Prostate gland (tissue), 2 donors: ENCODE data around the gene GNLY. TPM values are rescaled to one million over a fixed set of nuclear protein-coding genes. Genes with fewer than 3 reads are reported as not detected.

Experiments
- DNase-seq: peaks from one replicate; pipeline ENCODE4 v3.0.0-alpha.2; 2019; ENCODE audit warnings: low spot score
- H3K27ac ChIP-seq, 2 donors: fragments of 200-600 bp; sonication (generic); 2 replicates each; pipeline ENCODE4 v1.5.1; 2017 to 2019
- H3K27me3 ChIP-seq: fragments of 200-600 bp; sonication (generic); replicated peaks from 2 replicates; pipeline ENCODE4 v1.5.1; 2019; ENCODE audit not compliant: insufficient read depth
- H3K36me3 ChIP-seq, 2 donors: fragments of 200-600 bp; sonication (generic); 1 replicate in 1 of 2; 2 replicates in 1 of 2; pipeline versions ENCODE4 v1.5.1 to v1.8.1; 2017 to 2019
- H3K4me1 ChIP-seq: fragments of 200-600 bp; sonication (generic); replicated peaks from 2 replicates; pipeline ENCODE4 v1.5.1; 2019
- H3K4me3 ChIP-seq, 2 donors: fragments of 200-600 bp; sonication (generic); 2 replicates each; pipeline ENCODE4 v1.5.1; 2017 to 2019
- H3K9me3 ChIP-seq: fragments of 200-600 bp; sonication (generic); 2 replicates; pipeline ENCODE4 v1.5.1; 2017
- POLR2A ChIP-seq: fragments of 450-650 bp; IDR thresholded peaks from one replicate; pipeline ENCODE4 v1.6.1; 2016; ENCODE audit warnings: antibody characterized with exemption, mild to moderate bottlenecking
- POLR2AphosphoS5 ChIP-seq: sonication (generic); formaldehyde crosslinking; IDR thresholded peaks from one replicate; pipeline ENCODE4 v1.6.1; 2017; ENCODE audit warnings: antibody characterized with exemption
- WGBS: methylation state at CpG from one replicate; pipeline ENCODE4 v1.1.5; 2018; 5-methylcytosine and 5-hydroxymethylcytosine counted together
- intact Hi-C: fragments of 100-400 bp; cut with DNase I; formaldehyde crosslinking; loops from one replicate; pipeline ENCODE4 v1.14.2; 2022
- total RNA-seq, 2 donors: library from RNA; depleted of rRNA; stranded (reverse); fragments of >200 nt; gene quantifications; one replicate each; pipeline ENCODE4 v1.1.0, GENCODE V29; 2016
- TF ChIP-seq, protein P1 (sequence below), 4 experiments: fragments of 200-600 bp in 2 of 4; fragments of 450-650 bp in 2 of 4; sonication (generic) in 2 of 4; IDR thresholded peaks; 1 replicate in 3 of 4; 2 replicates in 1 of 4; pipeline ENCODE4 v1.5.1; 2016 to 2019; ENCODE audit warnings: antibody characterized with exemption in 4 of 4, mild to moderate bottlenecking in 2 of 4, moderate library complexity in 2 of 4

GNLY gene
- under 1 TPM; 0.36 to 0.68 TPM for total RNA-seq

DNA sequence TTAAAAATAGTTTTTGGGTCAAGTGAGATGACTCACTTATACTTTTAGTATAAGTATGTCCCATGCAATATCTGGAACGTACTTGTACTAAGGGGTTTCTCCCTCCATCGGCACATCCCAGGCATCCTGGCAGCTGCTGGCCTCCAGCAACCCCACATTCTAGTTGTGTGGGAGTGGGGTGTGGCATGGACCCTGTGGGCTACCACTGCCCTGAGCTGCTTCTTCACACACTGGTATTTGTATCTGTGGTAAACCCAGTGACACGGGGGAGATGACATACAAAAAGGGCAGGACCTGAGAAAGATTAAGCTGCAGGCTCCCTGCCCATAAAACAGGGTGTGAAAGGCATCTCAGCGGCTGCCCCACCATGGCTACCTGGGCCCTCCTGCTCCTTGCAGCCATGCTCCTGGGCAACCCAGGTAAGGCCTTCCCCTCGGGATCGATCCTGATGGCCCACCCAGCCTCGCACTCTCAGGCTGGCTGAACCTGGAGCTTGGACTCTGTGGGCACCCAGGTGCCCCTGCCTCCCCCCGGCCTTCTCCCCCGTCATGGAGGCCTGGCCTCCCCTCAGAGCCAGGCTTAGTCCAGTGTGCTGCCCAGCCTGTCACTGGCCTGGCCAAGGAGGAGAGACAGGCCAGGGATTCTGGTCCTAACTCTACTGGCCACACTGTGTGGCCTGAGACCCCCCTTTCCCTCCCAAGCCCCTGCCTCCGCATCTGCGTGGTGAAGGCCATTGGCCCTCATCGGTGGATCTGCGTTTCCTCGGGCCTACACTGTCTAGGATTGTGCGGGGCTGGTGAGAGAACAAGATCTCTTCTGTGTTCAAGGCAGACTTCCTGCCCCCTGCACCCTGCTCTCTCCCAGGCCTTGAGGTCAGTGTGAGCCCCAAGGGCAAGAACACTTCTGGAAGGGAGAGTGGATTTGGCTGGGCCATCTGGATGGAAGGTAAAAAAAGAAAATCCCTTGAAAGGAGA, at the start of gene GNLY:
TSS of gene GNLY (plus strand) at position 307 of the 974 bp plus-strand sequence. CDS start at position 368, 61 bp downstream.
- H3K36me3 ChIP-seq = no peaks in the 10 kb centered on the region
- 91% methylated on average over 15 of the region's 15 CpGs for WGBS
- H3K4me3 ChIP-seq = no peak within 1 kb of the TSS
- intact Hi-C loops = no loop called here
- no peaks in the 10 kb centered on the region for H3K4me1 ChIP-seq
- H3K27ac ChIP-seq = no peak within 1 kb of the TSS
- TF ChIP-seq, protein P1, sequence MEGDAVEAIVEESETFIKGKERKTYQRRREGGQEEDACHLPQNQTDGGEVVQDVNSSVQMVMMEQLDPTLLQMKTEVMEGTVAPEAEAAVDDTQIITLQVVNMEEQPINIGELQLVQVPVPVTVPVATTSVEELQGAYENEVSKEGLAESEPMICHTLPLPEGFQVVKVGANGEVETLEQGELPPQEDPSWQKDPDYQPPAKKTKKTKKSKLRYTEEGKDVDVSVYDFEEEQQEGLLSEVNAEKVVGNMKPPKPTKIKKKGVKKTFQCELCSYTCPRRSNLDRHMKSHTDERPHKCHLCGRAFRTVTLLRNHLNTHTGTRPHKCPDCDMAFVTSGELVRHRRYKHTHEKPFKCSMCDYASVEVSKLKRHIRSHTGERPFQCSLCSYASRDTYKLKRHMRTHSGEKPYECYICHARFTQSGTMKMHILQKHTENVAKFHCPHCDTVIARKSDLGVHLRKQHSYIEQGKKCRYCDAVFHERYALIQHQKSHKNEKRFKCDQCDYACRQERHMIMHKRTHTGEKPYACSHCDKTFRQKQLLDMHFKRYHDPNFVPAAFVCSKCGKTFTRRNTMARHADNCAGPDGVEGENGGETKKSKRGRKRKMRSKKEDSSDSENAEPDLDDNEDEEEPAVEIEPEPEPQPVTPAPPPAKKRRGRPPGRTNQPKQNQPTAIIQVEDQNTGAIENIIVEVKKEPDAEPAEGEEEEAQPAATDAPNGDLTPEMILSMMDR (IDR thresholded peaks at IDR 0.05) = no peak
- TF ChIP-seq POLR2A = no peak
- TF ChIP-seq POLR2AphosphoS5 = no peak
- no peak for DNase-seq
- H3K27me3 ChIP-seq = no peaks in the 10 kb centered on the region
- no peaks in the 10 kb centered on the region for H3K9me3 ChIP-seq

DNA sequence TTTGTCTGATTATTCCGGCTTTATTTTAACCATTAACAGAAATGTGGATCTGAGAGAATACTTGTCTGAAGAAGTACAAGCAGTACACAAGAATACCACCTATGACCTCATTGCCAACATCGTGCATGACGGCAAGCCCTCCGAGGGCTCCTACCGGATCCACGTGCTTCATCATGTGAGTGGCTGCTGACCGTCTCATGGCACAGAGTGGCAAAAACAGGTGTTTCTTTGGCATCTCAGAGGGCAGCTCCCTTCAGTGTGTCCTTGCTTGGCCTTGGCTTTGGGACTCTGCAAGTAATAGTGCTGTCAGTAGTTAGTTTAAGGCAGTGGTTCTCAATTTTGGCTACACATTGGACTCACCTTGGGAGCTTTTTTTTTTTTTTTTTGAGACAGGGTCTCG, 49.2 kb upstream of the GNLY start:
- Histone ChIP-seq H3K27me3 (no peaks in the 10 kb centered on the region), H3K4me1 (no peaks in the 10 kb centered on the region), H3K27ac (no peak overlapping the region), H3K36me3 (peaks cover 6 to 23% of the 10 kb centered on the region in 2 donors), H3K9me3 (no peaks in the 10 kb centered on the region), H3K4me3 (no peak overlapping the region)
- 95% methylated on average over 8 of the region's 8 CpGs for WGBS
- intact Hi-C loops = no loop called here
- TF ChIP-seq, protein P1 (IDR thresholded peaks at IDR 0.05) = no peak
- TF ChIP-seq POLR2A = no peak
- no peak for DNase-seq

DNA sequence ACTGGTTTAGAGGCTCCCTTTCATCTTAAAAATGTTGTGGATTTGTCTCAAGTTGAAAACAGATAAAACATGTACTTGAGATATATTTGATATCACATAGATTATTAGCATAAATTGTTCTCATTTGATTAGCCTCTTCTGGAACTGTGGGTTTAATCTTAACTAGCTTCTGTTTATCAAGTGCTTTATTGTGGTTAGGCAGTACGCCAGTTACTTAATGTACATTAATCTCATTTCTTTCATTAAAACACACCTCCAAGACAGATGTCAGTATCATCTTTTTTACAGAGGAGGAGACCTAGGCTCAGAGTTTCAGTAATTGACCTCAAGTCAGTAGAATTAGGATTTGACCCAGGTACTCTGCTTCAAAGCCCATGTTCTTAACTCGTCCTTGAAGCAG, 48.0 kb upstream of the GNLY start:
- TF ChIP-seq, protein P1 (IDR thresholded peaks at IDR 0.05) = no peak
- no peak for TF ChIP-seq POLR2AphosphoS5
- TF ChIP-seq POLR2A = no peak
- Histone ChIP-seq H3K27ac (no peak overlapping the region), H3K27me3 (no peaks in the 10 kb centered on the region), H3K4me1 (no peaks in the 10 kb centered on the region), H3K4me3 (no peak overlapping the region), H3K36me3 (peaks cover 5 to 18% of the 10 kb centered on the region in 2 donors), H3K9me3 (no peaks in the 10 kb centered on the region)
- DNase-seq = no peak
- WGBS = 84% methylated on average over 2 of the region's 2 CpGs
- intact Hi-C loops = no loop called here

DNA sequence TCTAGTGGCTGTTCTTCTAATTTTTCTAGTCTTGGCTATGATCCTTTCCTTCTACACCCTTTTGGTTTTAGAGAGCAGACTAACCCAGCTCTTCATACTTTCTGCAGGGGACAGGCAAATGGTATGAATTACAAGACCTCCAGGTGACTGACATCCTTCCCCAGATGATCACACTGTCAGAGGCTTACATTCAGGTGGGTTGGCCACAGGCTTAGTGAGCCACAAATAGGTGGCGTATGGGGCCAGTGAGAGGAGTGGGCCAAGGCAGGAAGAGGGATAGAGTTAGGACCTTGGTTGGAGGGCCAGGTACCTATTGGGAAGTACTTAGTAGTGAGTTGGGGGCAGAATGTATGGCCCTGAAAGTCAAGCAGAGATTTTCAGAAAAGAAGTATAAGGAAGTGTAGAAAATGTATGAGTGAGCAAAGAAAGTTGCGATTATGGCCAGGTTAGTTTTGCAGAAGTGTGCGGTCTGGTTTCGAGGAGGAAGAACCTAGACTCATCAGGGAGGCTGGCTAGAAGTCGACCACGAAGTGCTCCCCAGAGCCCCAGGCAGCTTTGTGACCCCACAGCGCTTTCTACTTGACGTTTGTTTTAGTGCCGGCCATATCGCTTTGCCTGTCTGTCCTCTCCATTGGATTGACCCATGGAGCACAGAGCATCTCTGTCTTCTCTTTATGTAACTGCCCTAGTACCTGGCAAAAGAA, 46.2 kb upstream of the GNLY start:
- 88% methylated on average over 10 of the region's 10 CpGs for WGBS
- H3K27ac ChIP-seq = no peak overlapping the region
- no peaks in the 10 kb centered on the region for H3K27me3 ChIP-seq
- H3K4me1 ChIP-seq = no peaks in the 10 kb centered on the region
- no peaks in the 10 kb centered on the region for H3K9me3 ChIP-seq
- TF ChIP-seq POLR2A = no peak
- no peak for TF ChIP-seq POLR2AphosphoS5
- TF ChIP-seq, protein P1 (IDR thresholded peaks at IDR 0.05) = no peak
- DNase-seq = no peak
- no peak overlapping the region for H3K4me3 ChIP-seq
- intact Hi-C loops = no loop called here
- H3K36me3 ChIP-seq = peaks cover 5% of the 10 kb centered on the region in 2 donors
